NCI-H510A treated with DMSO at 0.1 percent for 48 hours (cell line): Measurements from ENCODE around the gene ASIP.
"Not testable (repeated sequence)": the region's sequence is repeated elsewhere in the genome, so short reads cannot be mapped to it uniquely, and the experiment has no call there.

Experiments
- DNase-seq: peaks from one replicate; lab custom pipeline; 2025; lab: John Stamatoyannopoulos, UW

Gene ASIP

GRCh38 chr20:34285450-34285849 lies 44.2 kb downstream of the ASIP start:
- no peak for DNase-seq

DNA sequence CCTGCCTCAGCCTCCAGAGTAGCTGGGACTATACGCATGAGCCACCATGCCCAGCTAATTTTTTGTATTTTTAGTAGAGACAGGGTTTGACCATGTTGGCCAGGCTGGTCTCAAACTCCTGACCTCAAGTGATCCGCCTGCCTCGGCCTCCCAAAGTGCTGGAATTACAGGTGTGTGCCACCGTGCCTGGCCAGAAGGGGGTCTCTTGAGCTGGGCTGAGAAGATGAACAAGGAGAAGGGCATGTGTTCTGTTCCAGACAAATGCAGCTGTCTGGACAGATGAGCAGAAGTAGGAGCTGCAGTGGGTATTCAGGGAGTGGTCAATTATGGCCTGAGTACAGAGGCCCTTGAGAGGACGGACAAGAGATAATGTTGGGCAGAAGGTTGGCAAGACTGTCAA lies 46.3 kb downstream of the ASIP start:
- not testable (repeated sequence) for DNase-seq

GRCh38 chr20:34290471-34290870 lies 49.2 kb downstream of the ASIP start:
- DNase-seq = no peak

- DNase-seq = no peak
Observed at GRCh38 chr20:34292496-34292895, 51.3 kb downstream of the ASIP start.

DNA sequence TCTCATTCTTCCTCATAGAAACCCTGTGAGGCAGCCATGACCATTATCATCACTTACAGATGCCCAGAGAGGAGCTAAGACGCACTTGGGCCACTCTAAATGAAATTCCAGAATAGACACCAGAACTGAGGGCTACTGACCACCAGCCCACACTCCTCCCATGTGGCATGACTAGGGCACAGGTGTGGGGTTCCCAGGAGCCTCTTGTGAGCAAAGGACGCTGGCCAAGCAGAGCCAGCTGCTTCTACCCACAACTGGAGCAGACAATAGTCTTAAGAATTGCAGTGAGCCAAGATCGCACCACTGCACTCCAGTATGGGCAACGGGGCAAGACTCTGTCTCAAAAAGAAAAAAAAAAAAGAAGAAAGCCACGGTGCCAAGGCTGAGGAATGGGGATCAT lies 51.9 kb downstream of the ASIP start:
- no peak for DNase-seq

GRCh38 chr20:34293589-34293988 lies 52.4 kb downstream of the ASIP start:
- no peak for DNase-seq

GRCh38 chr20:34294563-34294962 lies 53.3 kb downstream of the ASIP start:
- no peak for DNase-seq

- DNase-seq = no peak
Observed at GRCh38 chr20:34295284-34295683, 54.1 kb downstream of the ASIP start.

GRCh38 chr20:34296468-34296867 lies 55.2 kb downstream of the ASIP start:
- DNase-seq = no peak

- DNase-seq = not testable (repeated sequence)
Observed at GRCh38 chr20:34298294-34298784, 57.1 kb downstream of the ASIP start.

GRCh38 chr20:34299556-34300255 lies 58.5 kb downstream of the ASIP start:
- no peak for DNase-seq

DNA sequence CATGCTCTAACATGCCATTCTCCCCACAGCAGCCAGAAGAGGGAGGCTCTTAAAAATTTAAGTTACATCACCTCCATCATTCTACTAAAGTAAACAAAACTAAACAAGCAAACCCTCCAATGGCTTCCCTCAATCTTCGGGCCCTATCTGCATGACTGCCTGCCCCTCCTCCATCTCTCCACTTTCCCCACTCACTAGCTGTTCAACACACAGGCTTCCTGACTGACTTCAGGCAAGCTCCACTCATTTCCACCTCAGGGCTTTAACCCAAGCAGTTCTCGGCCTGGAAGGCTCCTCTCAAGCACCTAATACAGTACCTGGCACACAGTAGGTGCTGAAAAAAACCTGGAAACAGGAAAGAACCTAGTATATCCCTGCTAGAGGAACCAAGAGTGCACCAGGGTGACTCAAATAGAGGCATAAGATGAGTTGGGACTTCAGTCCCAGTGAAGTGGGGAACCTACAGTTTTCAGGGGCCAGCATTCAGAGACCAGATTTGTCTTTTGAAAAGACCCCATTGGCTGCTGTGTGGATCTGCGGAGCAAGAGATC lies 59.1 kb downstream of the ASIP start:
- DNase-seq = peak; percentile 83

DNA sequence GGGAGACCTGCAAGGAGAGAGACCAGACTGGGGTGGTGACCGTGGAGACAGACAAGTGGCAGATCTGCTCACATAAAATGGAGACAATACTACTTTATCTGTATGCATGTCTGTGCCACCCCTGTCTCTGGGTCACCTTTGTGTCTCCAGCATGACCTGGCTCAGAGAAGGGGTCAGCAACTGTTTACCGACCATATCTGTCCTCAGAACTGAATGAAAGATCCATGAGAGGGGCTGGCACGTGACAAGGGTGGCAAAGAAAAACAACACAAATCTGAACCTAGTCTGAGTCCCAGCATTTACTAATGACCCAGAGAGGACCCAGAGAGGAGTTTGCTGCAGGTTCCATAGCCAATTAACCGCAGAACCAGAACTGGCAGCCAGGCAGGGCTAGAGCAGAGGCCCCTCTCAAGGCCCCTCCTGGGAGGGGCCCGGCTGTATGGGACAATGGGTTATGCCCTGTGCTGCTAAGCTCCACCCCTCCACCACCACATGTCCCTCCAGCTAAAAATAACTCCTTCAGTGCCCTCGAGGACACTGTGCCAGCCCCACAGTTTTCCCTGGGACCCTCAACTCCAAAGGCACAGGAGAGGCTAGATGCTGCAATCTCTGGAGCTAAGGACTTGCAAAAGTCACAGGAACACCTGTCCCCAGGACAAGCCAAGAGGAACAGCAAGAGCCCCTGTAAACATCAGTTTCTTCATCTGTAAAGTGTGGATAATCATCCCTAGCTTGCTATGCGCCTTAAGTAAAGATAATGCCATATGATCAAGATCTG lies 59.8 kb downstream of the ASIP start:
- DNase-seq = no peak

- no peak for DNase-seq
Observed at GRCh38 chr20:34301587-34302311, 60.5 kb downstream of the ASIP start.

DNA sequence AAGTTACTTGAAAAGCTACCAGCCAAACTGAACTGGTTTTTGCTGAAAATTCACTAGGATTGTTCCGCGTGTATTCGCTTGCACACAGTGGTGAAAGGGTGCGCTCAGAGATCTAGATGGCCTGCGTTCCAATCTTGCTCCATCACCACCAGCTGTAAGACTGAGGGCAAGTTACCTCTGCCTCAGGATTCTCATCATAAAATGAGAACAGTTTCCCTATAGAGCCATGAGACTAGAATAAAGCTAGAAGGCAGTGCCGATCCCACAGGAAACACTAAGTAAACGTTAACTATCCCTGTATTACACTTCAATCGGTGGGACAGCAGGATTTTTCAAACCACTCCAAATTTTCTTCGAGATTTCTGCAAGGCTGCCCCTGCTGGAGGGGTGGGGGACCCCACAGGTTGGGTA lies 61.1 kb downstream of the ASIP start:
- DNase-seq = peak; percentile 18

- DNase-seq = peak; percentile 96
Observed at GRCh38 chr20:34302723-34303533, 61.7 kb downstream of the ASIP start, which contains the start of gene AHCY. Gene AHCY (minus strand): TSS chr20:34303355. CDS start chr20:34303270, 85 bp downstream.

DNA sequence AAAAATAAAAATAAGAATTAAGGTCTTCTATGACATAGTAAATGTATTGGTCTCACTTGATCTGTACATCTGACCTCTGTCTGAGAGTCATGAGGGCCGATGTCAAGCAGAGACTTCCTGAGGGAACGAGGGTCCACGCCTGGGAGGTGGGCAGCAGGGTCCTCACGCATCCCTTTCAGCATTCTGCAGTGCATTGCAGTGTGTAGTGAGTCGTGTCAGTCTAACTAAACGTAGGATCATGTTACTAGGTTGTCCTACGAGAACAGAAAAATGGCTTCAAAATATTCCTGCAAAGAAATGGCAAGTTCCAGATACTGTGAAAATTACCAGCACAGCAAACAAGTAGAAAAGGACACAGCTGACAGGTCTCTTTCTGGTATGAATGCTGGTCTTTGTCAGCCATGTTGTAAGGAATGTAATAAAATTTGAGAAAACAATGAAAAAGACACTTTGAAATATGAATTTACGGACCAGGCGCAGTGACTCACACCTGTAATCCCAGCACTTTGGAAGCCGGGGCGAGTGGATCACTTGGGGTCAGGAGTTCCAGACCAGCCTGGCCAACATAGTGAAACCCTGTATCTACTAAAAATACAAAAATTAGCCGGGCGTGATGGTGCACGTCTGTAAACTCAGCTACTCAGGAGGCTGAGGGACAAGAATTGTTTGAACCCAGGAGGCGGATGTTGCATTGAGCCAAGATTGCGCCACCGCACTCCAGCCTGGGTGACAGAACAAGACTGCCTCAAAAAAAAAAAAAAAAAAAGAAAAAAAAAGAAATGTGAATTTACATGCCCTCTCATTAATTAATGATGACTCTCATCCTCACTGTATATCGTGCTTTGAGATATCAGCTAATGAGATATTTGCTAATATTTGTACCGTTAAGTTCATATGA lies 64.4 kb downstream of the ASIP start:
- no peak for DNase-seq

DNA sequence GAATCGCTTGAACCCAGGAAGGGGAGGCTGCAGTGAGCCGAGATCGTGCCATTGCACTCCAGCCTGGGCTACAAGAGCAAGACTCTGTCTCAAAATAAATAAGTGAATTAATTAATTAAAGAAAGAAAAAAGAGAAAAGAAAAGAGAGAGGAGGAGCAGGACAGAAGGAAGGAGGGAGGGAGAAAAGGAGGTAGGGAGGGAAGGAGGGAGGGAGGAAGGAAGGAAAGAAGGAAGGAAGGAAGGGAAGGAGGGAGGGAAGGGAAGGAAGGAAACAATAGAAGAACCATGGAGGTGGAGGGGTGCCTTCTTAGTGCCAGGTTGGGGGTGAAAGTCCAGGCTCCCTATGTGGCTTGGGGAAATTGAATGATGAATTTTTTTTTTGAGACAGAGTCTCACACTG lies 68.5 kb downstream of the ASIP start:
- DNase-seq = no peak

DNA sequence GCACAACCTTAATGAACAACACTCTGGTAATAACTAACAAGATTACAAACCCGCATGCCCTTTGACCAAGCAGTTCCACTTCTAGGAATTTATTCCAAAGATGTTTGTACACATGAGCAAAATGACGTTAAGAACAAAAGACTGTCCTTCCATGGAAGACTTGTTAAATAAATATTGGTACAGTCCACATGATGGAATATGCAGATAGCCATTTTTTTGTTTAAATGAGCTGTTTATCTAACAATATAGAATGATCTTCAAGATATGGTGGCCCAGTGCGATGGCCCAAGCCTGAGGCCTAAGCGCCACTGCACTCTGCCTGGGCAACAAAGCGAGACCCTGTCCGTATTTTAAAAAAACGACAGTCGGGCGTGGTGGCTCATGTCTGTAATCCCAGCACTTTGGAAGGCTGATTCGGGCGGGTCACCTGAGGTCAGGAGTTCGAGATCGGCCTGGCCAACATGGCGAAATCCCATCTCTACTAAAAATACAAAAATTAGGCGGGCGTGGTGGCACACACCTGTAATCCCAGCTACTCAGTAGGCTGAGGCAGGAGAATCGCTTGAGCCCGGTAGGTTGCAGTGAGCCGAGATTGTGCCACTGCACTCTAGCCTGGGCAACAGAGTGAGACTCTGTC lies 69.4 kb downstream of the ASIP start:
- DNase-seq = no peak
